GM18511 (cell line): ENCODE data around the gene AATK.

Source experiments
- ATAC-seq: cut with Tn5 transposase; IDR thresholded peaks from one replicate; pipeline ENCODE4 v1.9.1; 2021; ENCODE audit warnings: mild to moderate bottlenecking, moderate library complexity; ENCODE audit not compliant: unreplicated experiment

Gene AATK

GRCh38 chr17:81183807-81184206 lies 17.8 kb upstream of the AATK start:
- ATAC-seq: no peak

- ATAC-seq: no peak
Measured at GRCh38 chr17:81183316-81183715, 17.3 kb upstream of the AATK start.

- no peak for ATAC-seq
Measured at GRCh38 chr17:81182596-81182995, 16.6 kb upstream of the AATK start.

GRCh38 chr17:81181811-81182185 lies 15.8 kb upstream of the AATK start:
- no peak for ATAC-seq

GRCh38 chr17:81180836-81181810 lies 15.1 kb upstream of the AATK start:
- ATAC-seq: no peak

GRCh38 chr17:81179861-81180260 lies 13.8 kb upstream of the AATK start:
- ATAC-seq: no peak

GRCh38 chr17:81179220-81179619 lies 13.2 kb upstream of the AATK start:
- ATAC-seq: no peak

GRCh38 chr17:81178136-81179091 lies 12.4 kb upstream of the AATK start:
- ATAC-seq: no peak

GRCh38 chr17:81176666-81177065 lies 10.6 kb upstream of the AATK start:
- no peak for ATAC-seq

- no peak for ATAC-seq
Measured at GRCh38 chr17:81173762-81174155, 7.7 kb upstream of the AATK start.

- ATAC-seq: no peak
Measured at GRCh38 chr17:81173052-81173761, 7.2 kb upstream of the AATK start.

GRCh38 chr17:81171941-81172340 lies 5.9 kb upstream of the AATK start:
- ATAC-seq: no peak

- no peak for ATAC-seq
Measured at GRCh38 chr17:81170727-81171494, 4.9 kb upstream of the AATK start.

GRCh38 chr17:81169870-81170309 lies 3.9 kb upstream of the AATK start:
- no peak for ATAC-seq

GRCh38 chr17:81167638-81168037 lies 1.6 kb upstream of the AATK start:
- no peak for ATAC-seq

GRCh38 chr17:81167194-81167524 lies 1.1 kb upstream of the AATK start:
- no peak for ATAC-seq

- ATAC-seq: no peak
Measured at GRCh38 chr17:81165246-81166032, 582 bp downstream of the AATK start, which contains the start of gene PVALEF. PVALEF (plus strand) TSS chr17:81165507; CDS start chr17:81181227, 15,720 bp downstream.

GRCh38 chr17:81164371-81165245 lies 1.4 kb downstream of the AATK start:
- ATAC-seq: no peak
